WTC11 (cell line): ENCODE results near the gene CLEC7A. TPM values are rescaled to one million over a fixed set of nuclear protein-coding genes. Genes with fewer than 3 reads are reported as not detected.
A peak's percentile ranks its signal among the peaks of the same experiment; 100 is the strongest.

Experiments
- ATAC-seq: fragments of 200-7000 bp; cut with Tn5 transposase; 2 replicates; pipeline ENCODE4 v1.10.0; 2021; ENCODE audit warnings: mild to moderate bottlenecking, moderate library complexity
- CTCF ChIA-PET: fragments of 300-600 bp; sonication (Branson Sonifier 250); formaldehyde crosslinking; loops from one replicate; lab custom pipeline; 2021; ENCODE audit warnings: antibody characterized with exemption; lab: Charles Lee
- POLR2A ChIA-PET: fragments of 350-600 bp; sonication (Branson Sonifier 250); formaldehyde crosslinking; loops from one replicate; lab custom pipeline; 2021; ENCODE audit warnings: antibody characterized with exemption; lab: Charles Lee
- DNase-seq: peaks from one replicate; pipeline ENCODE4 v3.0.0; 2021; ENCODE audit warnings: low spot score
- H3K27ac Mint-ChIP-seq: 2 replicates; pipeline ENCODE4 v1.8.0; 2021; ENCODE audit warnings: mixed read lengths
- H3K27me3 Mint-ChIP-seq: 2 replicates; pipeline ENCODE4 v1.8.0; 2021; ENCODE audit warnings: low read depth, mild to moderate bottlenecking, moderate library complexity, mixed read lengths
- H3K36me3 Mint-ChIP-seq: 2 replicates; pipeline ENCODE4 v1.8.0; 2021; ENCODE audit warnings: mixed read lengths
- H3K4me1 Mint-ChIP-seq: 2 replicates; pipeline ENCODE4 v1.8.0; 2022; ENCODE audit warnings: mixed read lengths
- H3K4me3 Mint-ChIP-seq: 2 replicates; pipeline ENCODE4 v1.8.0; 2021; ENCODE audit warnings: mild to moderate bottlenecking, moderate library complexity, mixed read lengths
- H3K9me3 Mint-ChIP-seq: 2 replicates; pipeline ENCODE4 v1.8.0; 2021; ENCODE audit warnings: mixed read lengths
- GABPB1 ChIP-seq: sonication (generic); formaldehyde crosslinking; IDR thresholded peaks from 2 replicates; pipeline ENCODE4 v1.8.1; 2023; ENCODE audit warnings: mild to moderate bottlenecking, missing genetic modification reagents
- GTF2I ChIP-seq: fragments of 250-450 bp; sonication (Bioruptor Pico); conservative IDR thresholded peaks from 2 replicates; pipeline ENCODE4 v1.4.0; 2021; ENCODE audit warnings: mild to moderate bottlenecking
- SOX15 ChIP-seq: fragments of 250-450 bp; sonication (Bioruptor Pico); IDR thresholded peaks from 2 replicates; pipeline ENCODE4 v1.9.0; 2021; ENCODE audit warnings: mild to moderate bottlenecking
- SP1 ChIP-seq: sonication (generic); formaldehyde crosslinking; conservative IDR thresholded peaks from 2 replicates; pipeline ENCODE4 v1.8.1; 2022; ENCODE audit warnings: missing genetic modification reagents
- ZNF138 ChIP-seq: sonication (generic); formaldehyde crosslinking; conservative IDR thresholded peaks from 2 replicates; pipeline ENCODE4 v1.8.1; 2022; ENCODE audit warnings: mild to moderate bottlenecking, moderate library complexity, missing genetic modification reagents
- ZNF219 ChIP-seq: sonication (generic); formaldehyde crosslinking; IDR thresholded peaks from 2 replicates; pipeline ENCODE4 v1.8.0; 2023; ENCODE audit warnings: missing genetic modification reagents, mild to moderate bottlenecking, borderline replicate concordance
- ZNF416 ChIP-seq: fragments of 250-450 bp; sonication (Bioruptor Pico); IDR thresholded peaks from 2 replicates; pipeline ENCODE4 v1.9.0; 2021; ENCODE audit warnings: mild to moderate bottlenecking, inconsistent platforms
- ZNF671 ChIP-seq: fragments of 250-450 bp; sonication (Bioruptor Pico); IDR thresholded peaks from 2 replicates; pipeline ENCODE4 v1.8.0; 2021; ENCODE audit warnings: mild to moderate bottlenecking
- total RNA-seq: library from RNA; stranded (reverse); gene quantifications from 3 replicates; pipeline ENCODE4 v1.2.3, GENCODE V29; 2021
- TF ChIP-seq, protein P1 (sequence below): sonication (generic); formaldehyde crosslinking; IDR thresholded peaks from 2 replicates; pipeline ENCODE4 v1.8.1; 2022; ENCODE audit warnings: missing genetic modification reagents, borderline replicate concordance
- TF ChIP-seq, protein P2 (sequence below): sonication (generic); formaldehyde crosslinking; IDR thresholded peaks from 2 replicates; pipeline ENCODE4 v1.8.0; 2022; ENCODE audit warnings: mild to moderate bottlenecking, missing genetic modification reagents
- TF ChIP-seq, protein P3 (sequence below): sonication (generic); formaldehyde crosslinking; conservative IDR thresholded peaks from 2 replicates; pipeline ENCODE4 v1.8.1; 2023; ENCODE audit warnings: mild to moderate bottlenecking, low read depth, missing genetic modification reagents, moderate library complexity
- TF ChIP-seq, protein P4 (sequence below): fragments of 200-600 bp; IDR thresholded peaks from 2 replicates; pipeline ENCODE4 v1.8.0; 2022; ENCODE audit warnings: antibody characterized with exemption
- TF ChIP-seq, protein P5 (sequence below): sonication (generic); formaldehyde crosslinking; IDR thresholded peaks from 2 replicates; pipeline ENCODE4 v1.8.0; 2023; ENCODE audit warnings: mild to moderate bottlenecking, missing genetic modification reagents
- TF ChIP-seq, protein P6 (sequence below): sonication (generic); formaldehyde crosslinking; IDR thresholded peaks from 2 replicates; pipeline ENCODE4 v1.8.1; 2022; ENCODE audit warnings: mild to moderate bottlenecking, moderate library complexity, missing genetic modification reagents

CLEC7A gene
- total RNA-seq, 1 experiment from 2014 or later, result 0.48 TPM

DNA sequence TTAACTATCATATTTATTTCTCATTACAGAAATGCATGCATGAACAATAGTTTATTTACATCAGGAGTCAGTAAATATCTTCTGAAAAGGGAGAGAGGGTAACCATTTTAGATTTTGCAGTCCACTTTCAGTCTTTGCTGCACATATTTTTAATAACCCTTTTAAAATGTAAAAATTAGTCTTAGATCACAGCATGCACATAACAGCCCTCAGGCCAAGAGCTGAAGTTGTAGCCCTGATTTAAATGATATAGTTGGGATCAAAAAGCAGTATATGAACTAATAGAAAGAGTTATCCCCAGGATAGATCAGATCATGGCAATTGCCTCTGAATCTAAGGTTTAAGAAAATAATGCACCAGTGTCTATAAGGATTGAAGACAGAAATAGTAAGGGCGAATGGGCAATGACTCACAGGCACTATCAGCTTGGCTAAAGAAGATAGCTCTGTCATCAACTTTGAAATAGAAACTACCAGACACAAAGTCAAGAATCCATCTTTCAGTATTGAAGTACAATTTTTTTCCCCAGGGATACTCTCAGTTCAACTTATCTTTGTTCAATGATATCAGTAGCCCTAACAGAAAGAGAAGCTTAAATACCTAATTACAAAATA lies 13.1 kb upstream of the CLEC7A start (continued):
- TF ChIP-seq, protein P1, sequence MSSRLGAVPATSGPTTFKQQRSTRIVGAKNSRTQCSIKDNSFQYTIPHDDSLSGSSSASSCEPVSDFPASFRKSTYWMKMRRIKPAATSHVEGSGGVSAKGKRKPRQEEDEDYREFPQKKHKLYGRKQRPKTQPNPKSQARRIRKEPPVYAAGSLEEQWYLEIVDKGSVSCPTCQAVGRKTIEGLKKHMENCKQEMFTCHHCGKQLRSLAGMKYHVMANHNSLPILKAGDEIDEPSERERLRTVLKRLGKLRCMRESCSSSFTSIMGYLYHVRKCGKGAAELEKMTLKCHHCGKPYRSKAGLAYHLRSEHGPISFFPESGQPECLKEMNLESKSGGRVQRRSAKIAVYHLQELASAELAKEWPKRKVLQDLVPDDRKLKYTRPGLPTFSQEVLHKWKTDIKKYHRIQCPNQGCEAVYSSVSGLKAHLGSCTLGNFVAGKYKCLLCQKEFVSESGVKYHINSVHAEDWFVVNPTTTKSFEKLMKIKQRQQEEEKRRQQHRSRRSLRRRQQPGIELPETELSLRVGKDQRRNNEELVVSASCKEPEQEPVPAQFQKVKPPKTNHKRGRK (CRISPR knock-in tag), result no peak
- no peak for TF ChIP-seq GTF2I
- no peak for TF ChIP-seq GABPB1 (CRISPR knock-in tag)
- TF ChIP-seq, protein P2, sequence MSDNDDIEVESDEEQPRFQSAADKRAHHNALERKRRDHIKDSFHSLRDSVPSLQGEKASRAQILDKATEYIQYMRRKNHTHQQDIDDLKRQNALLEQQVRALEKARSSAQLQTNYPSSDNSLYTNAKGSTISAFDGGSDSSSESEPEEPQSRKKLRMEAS (CRISPR knock-in tag), result no peak
- TF ChIP-seq, protein P3, sequence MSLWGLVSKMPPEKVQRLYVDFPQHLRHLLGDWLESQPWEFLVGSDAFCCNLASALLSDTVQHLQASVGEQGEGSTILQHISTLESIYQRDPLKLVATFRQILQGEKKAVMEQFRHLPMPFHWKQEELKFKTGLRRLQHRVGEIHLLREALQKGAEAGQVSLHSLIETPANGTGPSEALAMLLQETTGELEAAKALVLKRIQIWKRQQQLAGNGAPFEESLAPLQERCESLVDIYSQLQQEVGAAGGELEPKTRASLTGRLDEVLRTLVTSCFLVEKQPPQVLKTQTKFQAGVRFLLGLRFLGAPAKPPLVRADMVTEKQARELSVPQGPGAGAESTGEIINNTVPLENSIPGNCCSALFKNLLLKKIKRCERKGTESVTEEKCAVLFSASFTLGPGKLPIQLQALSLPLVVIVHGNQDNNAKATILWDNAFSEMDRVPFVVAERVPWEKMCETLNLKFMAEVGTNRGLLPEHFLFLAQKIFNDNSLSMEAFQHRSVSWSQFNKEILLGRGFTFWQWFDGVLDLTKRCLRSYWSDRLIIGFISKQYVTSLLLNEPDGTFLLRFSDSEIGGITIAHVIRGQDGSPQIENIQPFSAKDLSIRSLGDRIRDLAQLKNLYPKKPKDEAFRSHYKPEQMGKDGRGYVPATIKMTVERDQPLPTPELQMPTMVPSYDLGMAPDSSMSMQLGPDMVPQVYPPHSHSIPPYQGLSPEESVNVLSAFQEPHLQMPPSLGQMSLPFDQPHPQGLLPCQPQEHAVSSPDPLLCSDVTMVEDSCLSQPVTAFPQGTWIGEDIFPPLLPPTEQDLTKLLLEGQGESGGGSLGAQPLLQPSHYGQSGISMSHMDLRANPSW (CRISPR knock-in tag), result no peak
- no peak for TF ChIP-seq ZNF671
- TF ChIP-seq, protein P4, sequence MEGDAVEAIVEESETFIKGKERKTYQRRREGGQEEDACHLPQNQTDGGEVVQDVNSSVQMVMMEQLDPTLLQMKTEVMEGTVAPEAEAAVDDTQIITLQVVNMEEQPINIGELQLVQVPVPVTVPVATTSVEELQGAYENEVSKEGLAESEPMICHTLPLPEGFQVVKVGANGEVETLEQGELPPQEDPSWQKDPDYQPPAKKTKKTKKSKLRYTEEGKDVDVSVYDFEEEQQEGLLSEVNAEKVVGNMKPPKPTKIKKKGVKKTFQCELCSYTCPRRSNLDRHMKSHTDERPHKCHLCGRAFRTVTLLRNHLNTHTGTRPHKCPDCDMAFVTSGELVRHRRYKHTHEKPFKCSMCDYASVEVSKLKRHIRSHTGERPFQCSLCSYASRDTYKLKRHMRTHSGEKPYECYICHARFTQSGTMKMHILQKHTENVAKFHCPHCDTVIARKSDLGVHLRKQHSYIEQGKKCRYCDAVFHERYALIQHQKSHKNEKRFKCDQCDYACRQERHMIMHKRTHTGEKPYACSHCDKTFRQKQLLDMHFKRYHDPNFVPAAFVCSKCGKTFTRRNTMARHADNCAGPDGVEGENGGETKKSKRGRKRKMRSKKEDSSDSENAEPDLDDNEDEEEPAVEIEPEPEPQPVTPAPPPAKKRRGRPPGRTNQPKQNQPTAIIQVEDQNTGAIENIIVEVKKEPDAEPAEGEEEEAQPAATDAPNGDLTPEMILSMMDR, result no peak

DNA sequence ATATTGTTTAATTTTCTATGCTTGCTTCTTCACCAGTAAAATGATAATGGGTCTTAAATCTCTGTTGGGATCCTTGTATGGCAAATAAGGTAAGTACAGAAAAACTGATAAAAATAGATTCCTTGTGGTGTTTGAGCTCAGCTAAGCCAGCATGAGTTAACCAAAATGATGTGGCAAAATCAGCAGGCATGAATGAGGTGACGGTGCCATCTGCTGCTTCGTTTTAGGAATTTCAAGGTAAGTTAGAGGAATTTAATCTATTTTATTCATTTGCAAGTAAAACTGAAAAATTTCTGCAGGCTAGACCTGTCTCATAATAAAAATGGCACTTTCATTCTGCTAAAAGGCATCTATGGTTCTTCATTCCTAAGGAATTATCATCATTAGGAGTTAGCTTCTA lies 10.0 kb upstream of the CLEC7A start:
- no peaks in the 10 kb centered on the region for H3K9me3 Mint-ChIP-seq
- ChIA-PET CTCF (interaction anchor here (0.7 to 2.4 kb wide), 21 partner anchors 9 to 397 kb away, joined by 3 to 21 read pairs (median 5); partner anchors contain the start of genes CLEC12B, CLEC1B and CLEC7A), POLR2A (no interaction called here)
- no peaks in the 10 kb centered on the region for H3K36me3 Mint-ChIP-seq
- no peak overlapping the region for H3K4me3 Mint-ChIP-seq
- H3K27ac Mint-ChIP-seq, result no peak overlapping the region
- no peak for TF ChIP-seq ZNF138 (CRISPR knock-in tag)
- TF ChIP-seq, protein P4, result peak; percentile 37; the same call in 1 of the 2 replicates
- TF ChIP-seq, protein P5, sequence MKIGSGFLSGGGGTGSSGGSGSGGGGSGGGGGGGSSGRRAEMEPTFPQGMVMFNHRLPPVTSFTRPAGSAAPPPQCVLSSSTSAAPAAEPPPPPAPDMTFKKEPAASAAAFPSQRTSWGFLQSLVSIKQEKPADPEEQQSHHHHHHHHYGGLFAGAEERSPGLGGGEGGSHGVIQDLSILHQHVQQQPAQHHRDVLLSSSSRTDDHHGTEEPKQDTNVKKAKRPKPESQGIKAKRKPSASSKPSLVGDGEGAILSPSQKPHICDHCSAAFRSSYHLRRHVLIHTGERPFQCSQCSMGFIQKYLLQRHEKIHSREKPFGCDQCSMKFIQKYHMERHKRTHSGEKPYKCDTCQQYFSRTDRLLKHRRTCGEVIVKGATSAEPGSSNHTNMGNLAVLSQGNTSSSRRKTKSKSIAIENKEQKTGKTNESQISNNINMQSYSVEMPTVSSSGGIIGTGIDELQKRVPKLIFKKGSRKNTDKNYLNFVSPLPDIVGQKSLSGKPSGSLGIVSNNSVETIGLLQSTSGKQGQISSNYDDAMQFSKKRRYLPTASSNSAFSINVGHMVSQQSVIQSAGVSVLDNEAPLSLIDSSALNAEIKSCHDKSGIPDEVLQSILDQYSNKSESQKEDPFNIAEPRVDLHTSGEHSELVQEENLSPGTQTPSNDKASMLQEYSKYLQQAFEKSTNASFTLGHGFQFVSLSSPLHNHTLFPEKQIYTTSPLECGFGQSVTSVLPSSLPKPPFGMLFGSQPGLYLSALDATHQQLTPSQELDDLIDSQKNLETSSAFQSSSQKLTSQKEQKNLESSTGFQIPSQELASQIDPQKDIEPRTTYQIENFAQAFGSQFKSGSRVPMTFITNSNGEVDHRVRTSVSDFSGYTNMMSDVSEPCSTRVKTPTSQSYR, result no peak
- H3K4me1 Mint-ChIP-seq, result peaks cover 5% of the 10 kb centered on the region
- DNase-seq (peak; percentile 42), ATAC-seq (peak; percentile 50; the same call in 1 of the 2 replicates)
- H3K27me3 Mint-ChIP-seq, result no peaks in the 10 kb centered on the region

DNA sequence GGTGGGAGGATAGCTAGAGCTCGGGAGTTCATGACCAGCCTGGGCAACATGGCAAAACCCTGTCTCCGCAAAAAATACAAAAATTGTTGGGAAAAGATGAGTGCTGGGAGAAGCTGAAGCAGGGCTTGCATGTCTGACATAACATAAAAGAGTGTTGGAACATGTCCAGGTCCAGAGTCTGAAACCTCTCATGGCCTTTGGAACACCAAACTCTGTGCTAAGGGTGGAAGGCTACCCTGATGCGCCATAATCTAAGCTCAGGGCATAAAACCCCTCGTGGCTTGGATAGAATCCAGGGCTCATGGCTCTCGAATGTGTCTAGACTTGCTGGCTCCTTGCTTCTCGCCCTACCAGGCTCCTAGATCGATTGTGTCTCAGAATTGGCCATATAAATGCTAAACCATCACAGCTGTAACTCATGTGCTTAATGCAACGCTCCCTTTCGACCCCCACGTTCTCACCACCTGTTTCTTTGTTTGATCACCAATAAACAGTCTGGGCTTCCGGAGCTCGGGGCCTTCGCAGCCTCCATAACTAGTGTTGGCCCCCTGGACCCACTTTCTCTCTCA lies 6.7 kb upstream of the CLEC7A start:
- Mint-ChIP-seq H3K36me3 (no peaks in the 10 kb centered on the region), H3K4me3 (no peak overlapping the region), H3K9me3 (no peaks in the 10 kb centered on the region), H3K4me1 (peaks cover 33% of the 10 kb centered on the region), H3K27me3 (no peaks in the 10 kb centered on the region), H3K27ac (no peak overlapping the region)
- ATAC-seq (no peak), DNase-seq (no peak)
- CTCF ChIA-PET, result interaction anchor here (0.9 to 1.8 kb wide), 3 partner anchors 127 to 394 kb away, joined by 3 to 8 read pairs (median 3); partner anchors contain the start of gene CLEC12B
- POLR2A ChIA-PET, result no interaction called here
- TF ChIP-seq ZNF416 (CRISPR knock-in tag), result no peak
- TF ChIP-seq, protein P4, result no peak
- TF ChIP-seq, protein P6, sequence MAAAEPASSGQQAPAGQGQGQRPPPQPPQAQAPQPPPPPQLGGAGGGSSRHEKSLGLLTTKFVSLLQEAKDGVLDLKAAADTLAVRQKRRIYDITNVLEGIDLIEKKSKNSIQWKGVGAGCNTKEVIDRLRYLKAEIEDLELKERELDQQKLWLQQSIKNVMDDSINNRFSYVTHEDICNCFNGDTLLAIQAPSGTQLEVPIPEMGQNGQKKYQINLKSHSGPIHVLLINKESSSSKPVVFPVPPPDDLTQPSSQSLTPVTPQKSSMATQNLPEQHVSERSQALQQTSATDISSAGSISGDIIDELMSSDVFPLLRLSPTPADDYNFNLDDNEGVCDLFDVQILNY (CRISPR knock-in tag), result no peak
- no peak for TF ChIP-seq SP1
- no peak for TF ChIP-seq ZNF219 (CRISPR knock-in tag)
- TF ChIP-seq SOX15, result no peak
